Chondrocyte (in vitro differentiated cells): ENCODE measurements around the gene KDM4C. TPM values are rescaled to one million over a fixed set of nuclear protein-coding genes. Genes with fewer than 3 reads are reported as not detected.
"Not testable (repeated sequence)": the region's sequence is repeated elsewhere in the genome, so short reads cannot be mapped to it uniquely, and the experiment has no call there.

Experiments used
- DNase-seq: peaks from one replicate; pipeline ENCODE4 v3.0.0; 2021; ENCODE audit warnings: mixed read lengths, low spot score
- H3K27ac Mint-ChIP-seq: one replicate; pipeline ENCODE4 v1.8.0; 2021; ENCODE audit warnings: mild to moderate bottlenecking, moderate library complexity, mixed read lengths; ENCODE audit not compliant: unreplicated experiment
- H3K27me3 Mint-ChIP-seq: 2 replicates; pipeline ENCODE4 v1.8.0; 2021; ENCODE audit warnings: low read depth, mixed read lengths
- H3K36me3 Mint-ChIP-seq: 2 replicates; pipeline ENCODE4 v1.8.0; 2021; ENCODE audit warnings: low read depth, mixed read lengths
- H3K4me1 Mint-ChIP-seq: 2 replicates; pipeline ENCODE4 v1.8.0; 2021; ENCODE audit warnings: low read depth, mild to moderate bottlenecking, mixed read lengths
- H3K4me3 Mint-ChIP-seq: one replicate; pipeline ENCODE4 v1.8.0; 2021; ENCODE audit warnings: mild to moderate bottlenecking, moderate library complexity, mixed read lengths; ENCODE audit not compliant: unreplicated experiment
- H3K9me3 Mint-ChIP-seq: 2 replicates; pipeline ENCODE4 v1.8.0; 2021; ENCODE audit warnings: low read depth, mixed read lengths
- CTCF ChIP-seq: fragments of 200-600 bp; sonication (generic); IDR thresholded peaks from 2 replicates; pipeline ENCODE4 v1.5.0; 2021; ENCODE audit warnings: antibody characterized with exemption, mild to moderate bottlenecking, moderate library complexity
- total RNA-seq: library from RNA; stranded (reverse); gene quantifications from 3 replicates; pipeline ENCODE4 v1.2.1, GENCODE V29; 2021

Gene KDM4C
- total RNA-seq, 1 donor from 2014 or later, result 18.1 TPM

- Mint-ChIP-seq H3K27me3 (no peaks in the 10 kb centered on the region), H3K4me1 (peaks cover 4% of the 10 kb centered on the region)
Observed at GRCh38 chr9:7011395-7012067, 253.8 kb downstream of the KDM4C start.

GRCh38 chr9:7027996-7028395 lies 270.2 kb downstream of the KDM4C start:
- TF ChIP-seq CTCF, result no peak
- peaks cover 3% of the 10 kb centered on the region for H3K9me3 Mint-ChIP-seq

More at GRCh38 chr9:7011395-7012067, 253.8 kb downstream of the KDM4C start:
- Mint-ChIP-seq H3K9me3 (no peaks in the 10 kb centered on the region), H3K27ac (no peak overlapping the region), H3K4me3 (no peak overlapping the region), H3K36me3 (peaks cover 33% of the 10 kb centered on the region)
- DNase-seq, result no peak
- TF ChIP-seq CTCF, result no peak

GRCh38 chr9:7028591-7028990 lies 270.8 kb downstream of the KDM4C start:
- TF ChIP-seq CTCF, result no peak
- DNase-seq, result no peak
- no peaks in the 10 kb centered on the region for H3K27me3 Mint-ChIP-seq
- H3K9me3 Mint-ChIP-seq, result peaks cover 3% of the 10 kb centered on the region
- no peak overlapping the region for H3K27ac Mint-ChIP-seq
- no peaks in the 10 kb centered on the region for H3K36me3 Mint-ChIP-seq
- no peak overlapping the region for H3K4me3 Mint-ChIP-seq
- H3K4me1 Mint-ChIP-seq, result peaks cover 13% of the 10 kb centered on the region

More at GRCh38 chr9:7027996-7028395, 270.2 kb downstream of the KDM4C start:
- DNase-seq, result no peak
- Mint-ChIP-seq H3K27me3 (no peaks in the 10 kb centered on the region), H3K4me3 (no peak overlapping the region), H3K36me3 (peaks cover 1% of the 10 kb centered on the region), H3K4me1 (peaks cover 13% of the 10 kb centered on the region), H3K27ac (no peak overlapping the region)

GRCh38 chr9:7030943-7031342 lies 273.2 kb downstream of the KDM4C start:
- H3K4me3 Mint-ChIP-seq, H3K36me3 Mint-ChIP-seq, H3K9me3 Mint-ChIP-seq, H3K27me3 Mint-ChIP-seq, DNase-seq, H3K27ac Mint-ChIP-seq: not testable (repeated sequence)
- peaks cover 13% of the 10 kb centered on the region for H3K4me1 Mint-ChIP-seq

DNA sequence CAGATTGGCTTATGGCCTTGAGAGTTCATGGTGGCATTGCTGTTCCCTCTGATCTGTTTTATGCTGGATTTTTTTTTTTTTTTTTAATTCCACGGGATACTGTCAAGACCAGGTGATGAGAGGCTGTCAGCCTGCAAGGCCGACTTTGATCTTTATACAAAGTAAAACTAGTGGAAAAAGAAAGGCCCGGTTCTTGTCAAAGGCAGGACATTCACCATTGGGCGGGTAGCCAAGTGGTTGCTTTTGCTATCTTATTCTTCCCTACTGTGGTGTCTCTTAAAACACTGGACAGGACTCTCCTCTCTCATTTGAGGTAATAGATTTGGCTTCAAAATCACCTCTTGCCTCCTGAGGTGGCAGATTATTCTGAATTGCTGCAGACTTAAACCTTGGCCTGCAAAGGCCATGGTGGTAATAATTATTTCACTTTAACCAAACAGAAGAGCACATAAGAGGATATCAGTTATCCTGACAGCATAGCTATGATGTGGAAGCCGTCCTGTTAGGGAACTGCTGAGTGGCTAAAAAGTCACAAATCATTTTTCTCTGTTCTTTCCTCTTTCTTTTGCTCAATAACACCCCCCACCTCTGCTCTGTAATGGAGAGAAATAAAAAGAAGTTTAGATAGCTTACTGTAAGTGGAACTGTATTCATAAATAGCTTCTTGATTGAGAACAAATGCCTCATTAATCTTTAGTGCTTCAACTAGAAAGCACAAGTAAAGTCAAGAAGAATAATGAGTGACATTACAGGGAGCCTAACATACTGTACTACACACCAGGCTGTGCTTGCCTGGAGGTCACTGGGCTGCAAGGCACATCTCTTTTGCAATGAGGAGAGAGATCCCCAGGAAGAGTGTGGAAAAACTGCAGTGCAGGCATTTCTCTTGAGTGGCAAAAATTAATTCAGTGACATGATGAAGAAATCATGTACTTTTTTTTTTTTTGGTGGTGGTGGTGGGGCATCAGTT lies 275.6 kb downstream of the KDM4C start:
- no peak for DNase-seq
- no peak for TF ChIP-seq CTCF
- Mint-ChIP-seq H3K4me1 (no peaks in the 10 kb centered on the region), H3K4me3 (no peak overlapping the region), H3K27me3 (no peaks in the 10 kb centered on the region), H3K27ac (no peak overlapping the region), H3K9me3 (peaks cover 5% of the 10 kb centered on the region), H3K36me3 (peaks cover 5% of the 10 kb centered on the region)
